Measurements from ENCODE around the gene HIVEP3. TPM values are rescaled to one million over a fixed set of nuclear protein-coding genes. Genes with fewer than 3 reads are reported as not detected.

Gene HIVEP3
- total RNA-seq, 4 donors from 2014 or later: 3.2 to 11.0 (median 4.2) TPM

GRCh38 chr1:41618066-41618825 lies 300.5 kb downstream of the HIVEP3 start:
- no peaks in the 10 kb centered on the region for H3K9me3 ChIP-seq
- TF ChIP-seq CTCF (IDR thresholded peaks at IDR 0.05) (no peak), POLR2A (IDR thresholded peaks at IDR 0.05) (no peak)
- no peaks in the 10 kb centered on the region for H3K36me3 ChIP-seq
- WGBS, 2 donors: 26 to 31% methylated on average over 11 to 14 of the region's 14 CpGs
- H3K27ac ChIP-seq: peak overlapping the region; percentile 47 to 74 (median 64)
- H3K4me1 ChIP-seq: peaks cover 29 to 71% (median 50%) of the 10 kb centered on the region in 3 donors
- H3K4me3 ChIP-seq: no peak overlapping the region
- no peak for DNase-seq
- intact Hi-C loops (cut with DNase I): no loop called here
- H3K27me3 ChIP-seq: no peaks in the 10 kb centered on the region

GRCh38 chr1:41617336-41617735 lies 301.4 kb downstream of the HIVEP3 start:
- Histone ChIP-seq H3K4me1 (peaks cover 29 to 69% (median 47%) of the 10 kb centered on the region in 3 donors), H3K9me3 (no peaks in the 10 kb centered on the region), H3K4me3 (no peak overlapping the region), H3K36me3 (no peaks in the 10 kb centered on the region), H3K27me3 (no peaks in the 10 kb centered on the region), H3K27ac (peak overlapping the region in 1 of 4 donors; percentile 74)
- TF ChIP-seq POLR2A (IDR thresholded peaks at IDR 0.05): no peak
- TF ChIP-seq CTCF (IDR thresholded peaks at IDR 0.05): no peak
- 78 to 83% methylated on average over 2 to 5 of the region's 5 CpGs for WGBS, 2 donors
- intact Hi-C loops (cut with DNase I): no loop called here
- DNase-seq: no peak

GRCh38 chr1:41616563-41616962 lies 302.2 kb downstream of the HIVEP3 start:
- Histone ChIP-seq H3K4me3 (no peak overlapping the region), H3K27me3 (no peaks in the 10 kb centered on the region), H3K27ac (no peak overlapping the region), H3K36me3 (no peaks in the 10 kb centered on the region), H3K4me1 (peaks cover 25 to 61% (median 40%) of the 10 kb centered on the region in 3 donors), H3K9me3 (no peaks in the 10 kb centered on the region)
- intact Hi-C loops (cut with DNase I): no loop called here
- no peak for DNase-seq
- WGBS, 2 donors: 86 to 100% methylated on average over 1 to 2 of the region's 2 CpGs
- TF ChIP-seq CTCF (IDR thresholded peaks at IDR 0.05) (no peak), POLR2A (IDR thresholded peaks at IDR 0.05) (no peak)

- WGBS, 2 donors: 78 to 100% methylated on average over 2 of the region's 2 CpGs
- peaks cover 19 to 56% (median 39%) of the 10 kb centered on the region in 3 donors for H3K4me1 ChIP-seq
- TF ChIP-seq POLR2A (IDR thresholded peaks at IDR 0.05) (no peak), CTCF (IDR thresholded peaks at IDR 0.05) (no peak)
- intact Hi-C loops (cut with DNase I): no loop called here
- DNase-seq: no peak
- no peak overlapping the region for H3K27ac ChIP-seq
- no peaks in the 10 kb centered on the region for H3K27me3 ChIP-seq
- H3K4me3 ChIP-seq: no peak overlapping the region
- no peaks in the 10 kb centered on the region for H3K9me3 ChIP-seq
- H3K36me3 ChIP-seq: no peaks in the 10 kb centered on the region
These were observed 302.7 kb downstream of the HIVEP3 start for GRCh38 chr1:41615981-41616380.

GRCh38 chr1:41615316-41615715 lies 303.4 kb downstream of the HIVEP3 start:
- no peak overlapping the region for H3K27ac ChIP-seq
- no peak overlapping the region for H3K4me3 ChIP-seq
- no peaks in the 10 kb centered on the region for H3K36me3 ChIP-seq
- H3K9me3 ChIP-seq: no peaks in the 10 kb centered on the region
- no peaks in the 10 kb centered on the region for H3K27me3 ChIP-seq
- TF ChIP-seq CTCF (IDR thresholded peaks at IDR 0.05): no peak
- no peak for TF ChIP-seq POLR2A (IDR thresholded peaks at IDR 0.05)
- intact Hi-C loops (cut with DNase I): no loop called here
- no peak for DNase-seq
- H3K4me1 ChIP-seq: peaks cover 17 to 49% (median 34%) of the 10 kb centered on the region in 3 donors
- WGBS, 2 donors: 92 to 93% methylated on average over 4 to 8 of the region's 8 CpGs

Data from esophagus squamous epithelium (tissue), 5 donors.